T-helper 1 cell (primary cell): ENCODE measurements around the gene ELK3.

Experiments used
- DNase-seq, 5 donors: peaks; one replicate each; pipeline ENCODE4 v3.0.0-alpha.2; 2012 to 2020

The ELK3 gene

GRCh38 chr12:96235484-96235826 lies 41.3 kb downstream of the ELK3 start:
- DNase-seq: no peak

- DNase-seq: peak in 3 of 5 donors; percentile 29 to 33 (median 32)
These were observed 42.1 kb downstream of the ELK3 start for GRCh38 chr12:96236221-96236822.

- DNase-seq: no peak
These were observed 42.9 kb downstream of the ELK3 start for GRCh38 chr12:96237035-96237434.

GRCh38 chr12:96237465-96238077 lies 43.4 kb downstream of the ELK3 start:
- peak in 4 of 5 donors; percentile 30 to 62 (median 44) for DNase-seq

GRCh38 chr12:96238336-96239047 lies 44.3 kb downstream of the ELK3 start:
- no peak for DNase-seq

GRCh38 chr12:96239711-96240635 lies 45.8 kb downstream of the ELK3 start:
- DNase-seq: no peak

GRCh38 chr12:96240656-96241055 lies 46.5 kb downstream of the ELK3 start:
- no peak for DNase-seq

GRCh38 chr12:96241431-96241830 lies 47.3 kb downstream of the ELK3 start:
- DNase-seq: no peak

- DNase-seq: peak; percentile 66 to 84 (median 76)
These were observed 47.7 kb downstream of the ELK3 start for GRCh38 chr12:96241846-96242256.

GRCh38 chr12:96242597-96242996 lies 48.4 kb downstream of the ELK3 start:
- DNase-seq: no peak

- no peak for DNase-seq
These were observed 50.7 kb downstream of the ELK3 start for GRCh38 chr12:96244826-96245225.

GRCh38 chr12:96246926-96247505 lies 52.8 kb downstream of the ELK3 start:
- DNase-seq: no peak

GRCh38 chr12:96247563-96247962 lies 53.4 kb downstream of the ELK3 start:
- DNase-seq: no peak

GRCh38 chr12:96248136-96248931 lies 54.2 kb downstream of the ELK3 start:
- no peak for DNase-seq

GRCh38 chr12:96249196-96250118 lies 55.3 kb downstream of the ELK3 start:
- no peak for DNase-seq

- no peak for DNase-seq
These were observed 56.0 kb downstream of the ELK3 start for GRCh38 chr12:96250119-96250685.

GRCh38 chr12:96255077-96255476 lies 60.9 kb downstream of the ELK3 start:
- DNase-seq: no peak

- no peak for DNase-seq
These were observed 62.6 kb downstream of the ELK3 start for GRCh38 chr12:96256672-96257361.

- no peak for DNase-seq
These were observed 63.5 kb downstream of the ELK3 start for GRCh38 chr12:96257550-96258103.
